GM19452 (cell line): ENCODE data around the gene FAM20B.

Source experiments
- ATAC-seq: cut with Tn5 transposase; IDR thresholded peaks from one replicate; pipeline ENCODE4 v1.9.1; 2021; ENCODE audit not compliant: unreplicated experiment

The FAM20B gene

DNA sequence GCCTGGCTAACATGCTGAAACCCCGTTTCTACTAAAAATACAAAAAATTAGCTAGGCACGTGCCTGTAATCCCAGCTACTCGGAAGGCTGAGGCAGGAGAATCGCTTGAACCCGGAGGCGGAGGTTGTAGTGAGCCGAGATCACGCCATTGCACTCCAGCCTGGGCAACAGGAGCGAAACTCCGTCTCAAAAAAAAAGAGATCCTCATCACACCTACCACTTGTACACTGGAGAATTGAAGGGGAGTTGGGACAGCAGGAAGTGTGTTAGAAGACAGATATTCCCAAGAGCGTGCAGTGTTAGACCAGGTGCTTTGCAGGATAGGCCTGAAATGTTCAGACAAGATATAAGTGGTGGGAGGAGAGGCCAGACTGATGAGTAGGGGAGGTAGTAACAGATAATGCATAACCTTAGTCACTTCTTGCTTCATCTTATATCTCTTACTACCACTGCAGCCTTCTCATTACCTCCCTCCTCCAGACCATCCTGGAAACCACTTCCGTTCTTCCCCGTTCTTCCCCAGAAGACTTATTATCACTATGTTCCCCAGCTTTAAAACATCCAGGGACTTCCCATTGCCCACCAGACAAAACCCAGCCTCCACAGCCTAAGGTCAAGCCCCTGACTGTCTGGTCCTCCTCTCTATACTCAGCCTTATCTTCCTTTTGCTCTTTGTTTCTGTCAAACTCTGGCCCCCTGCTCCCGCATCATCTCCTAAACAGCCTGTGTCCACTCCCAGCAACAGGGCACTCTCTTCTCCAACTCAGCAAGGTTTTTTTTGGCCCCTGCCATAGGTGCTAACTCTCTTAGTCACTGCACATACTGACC, 21.3 kb downstream of the FAM20B start:
- ATAC-seq = no peak

- no peak for ATAC-seq
These were observed 21.9 kb downstream of the FAM20B start for GRCh38 chr1:179047636-179047997.

DNA sequence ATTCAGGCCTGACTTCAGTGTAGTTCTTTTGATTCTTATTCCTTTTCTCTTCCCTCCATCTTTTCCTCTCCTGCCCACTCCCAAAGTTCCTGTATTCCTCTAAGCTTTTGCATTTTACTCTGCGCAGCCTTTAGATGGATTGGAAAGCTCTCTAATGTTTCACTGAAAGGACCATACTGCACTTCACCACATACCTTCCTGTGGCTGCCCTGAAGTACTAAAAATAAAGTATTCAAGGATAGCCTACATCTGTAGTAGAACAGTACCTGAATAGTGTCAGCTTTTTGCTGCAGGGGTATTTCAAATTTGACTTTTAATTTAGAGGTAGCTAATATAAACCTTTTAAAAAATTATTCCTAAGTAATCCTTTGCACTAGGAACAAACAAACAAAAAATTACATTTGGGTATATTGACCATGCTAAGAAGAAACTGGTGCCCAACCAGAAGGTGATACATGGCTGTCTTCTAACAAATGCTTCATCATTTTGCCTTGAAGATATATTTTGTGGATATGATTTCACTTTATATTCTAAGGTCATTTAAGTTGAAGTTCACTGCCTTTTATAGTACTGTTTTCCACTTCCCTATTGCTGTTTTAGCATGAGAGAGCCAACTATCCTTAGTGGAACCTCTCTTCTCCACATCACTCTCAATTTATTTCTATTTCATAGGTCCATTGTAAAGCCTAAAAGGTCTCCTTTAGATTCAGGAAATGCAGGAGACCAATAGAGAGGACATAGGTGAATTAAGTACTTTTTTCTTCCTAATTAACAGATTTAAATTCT, 22.8 kb downstream of the FAM20B start:
- no peak for ATAC-seq

- no peak for ATAC-seq
These were observed 27.1 kb downstream of the FAM20B start for GRCh38 chr1:179052776-179053175.

DNA sequence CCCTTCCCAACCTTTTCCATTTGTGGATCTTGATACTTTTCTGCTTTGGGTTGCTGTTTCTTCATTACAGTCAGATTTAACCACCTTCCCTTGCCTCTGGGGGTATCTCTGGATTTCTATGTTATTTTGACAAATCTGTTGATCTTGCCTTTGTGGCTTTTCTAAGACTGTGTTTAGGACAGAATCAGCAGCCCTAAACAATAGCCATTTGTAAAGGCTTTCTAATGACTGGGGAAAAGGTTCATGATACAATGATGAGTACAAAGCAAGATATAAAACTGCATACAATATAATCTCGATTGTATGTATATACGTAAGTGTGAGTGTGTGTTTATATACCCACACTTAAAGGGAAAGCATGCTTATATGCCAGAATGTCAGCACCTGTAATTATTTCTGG, 27.8 kb downstream of the FAM20B start:
- no peak for ATAC-seq

DNA sequence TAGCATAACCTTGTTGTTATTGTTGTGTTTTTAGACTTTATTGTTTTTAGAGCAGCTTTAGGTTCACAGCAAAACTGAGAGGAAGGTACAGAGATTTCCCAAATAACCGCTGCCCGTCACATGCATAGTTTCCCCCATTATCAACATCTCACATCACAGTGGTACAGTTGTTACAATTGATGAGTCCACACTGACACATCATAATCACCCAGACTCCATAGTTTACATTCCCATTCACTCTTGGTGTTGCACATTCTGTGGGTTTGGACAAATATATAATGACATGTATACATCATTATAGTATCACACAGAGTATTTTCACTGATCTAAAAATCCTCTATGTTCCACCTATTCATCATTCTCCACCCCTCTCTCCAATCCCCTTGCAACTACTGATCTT, 30.2 kb downstream of the FAM20B start:
- ATAC-seq = no peak

GRCh38 chr1:179058487-179059483, 33.1 kb downstream of the FAM20B start:
- ATAC-seq = no peak

GRCh38 chr1:179061360-179062282, 35.9 kb downstream of the FAM20B start:
- ATAC-seq = no peak

DNA sequence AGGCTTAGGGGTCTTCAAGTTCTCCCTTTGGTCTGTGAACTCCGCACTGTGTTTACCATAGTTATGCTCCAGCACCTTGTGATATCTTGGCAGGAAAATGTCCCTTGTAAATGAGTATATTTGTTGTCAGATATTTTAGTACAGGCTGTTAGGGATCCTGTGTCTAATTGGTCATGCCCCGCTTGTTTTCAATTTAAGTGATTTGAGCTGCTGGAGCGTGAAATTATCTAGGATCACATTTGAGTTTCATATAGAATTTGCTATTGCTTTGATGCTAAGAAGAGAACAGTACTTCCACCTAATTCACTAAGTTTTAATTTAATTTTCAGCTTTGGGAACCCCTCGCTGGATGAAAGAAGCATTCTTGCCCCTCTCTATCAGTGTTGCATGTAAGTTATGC, 40.8 kb downstream of the FAM20B start:
- ATAC-seq = no peak

- ATAC-seq = no peak
These were observed 51.7 kb downstream of the FAM20B start for GRCh38 chr1:179077396-179077795.

DNA sequence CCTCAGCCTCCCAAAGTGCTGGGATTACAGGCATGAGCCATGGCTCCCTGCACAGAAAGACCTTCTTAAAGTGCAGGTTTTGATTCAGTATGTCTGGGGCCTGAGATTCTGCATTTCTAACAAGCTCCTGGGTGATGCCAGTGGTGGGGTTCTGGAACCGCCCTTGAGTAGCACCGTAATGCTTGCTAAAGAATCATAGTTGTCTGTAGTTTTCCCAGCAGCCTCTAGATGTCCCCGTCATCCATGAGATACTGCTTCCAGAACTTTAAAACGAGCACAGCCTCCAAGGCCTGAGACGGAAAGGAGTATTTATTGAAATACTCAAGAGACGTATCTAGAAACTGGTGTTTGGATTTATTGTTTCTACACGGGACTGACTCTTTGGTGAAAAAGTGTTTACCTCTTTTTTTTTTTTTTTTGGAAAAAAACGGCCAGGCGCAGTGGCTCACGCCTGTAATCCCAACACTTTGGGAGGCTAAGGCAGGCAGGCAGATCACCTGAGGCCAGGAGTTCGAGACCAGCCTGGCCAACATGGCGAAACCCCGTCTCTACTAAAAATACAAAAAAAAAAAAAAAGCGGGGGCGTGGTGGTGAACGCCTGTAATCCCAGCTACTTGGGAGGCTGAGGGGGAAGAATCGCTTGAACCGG, 53.5 kb downstream of the FAM20B start:
- no peak for ATAC-seq

GRCh38 chr1:179080866-179081686, 55.4 kb downstream of the FAM20B start:
- ATAC-seq = no peak

- peak; percentile 83 for ATAC-seq
These were observed 56.1 kb downstream of the FAM20B start, which contains the start of gene TOR3A for GRCh38 chr1:179081687-179082332. TOR3A (plus strand) TSS chr1:179082070; CDS start chr1:179082129, 59 bp downstream.

GRCh38 chr1:179082333-179082998, 56.8 kb downstream of the FAM20B start:
- ATAC-seq = peak; percentile 10

- ATAC-seq = no peak
These were observed 57.3 kb downstream of the FAM20B start for GRCh38 chr1:179082999-179083335.

- no peak for ATAC-seq
These were observed 57.8 kb downstream of the FAM20B start for GRCh38 chr1:179083533-179083932.

DNA sequence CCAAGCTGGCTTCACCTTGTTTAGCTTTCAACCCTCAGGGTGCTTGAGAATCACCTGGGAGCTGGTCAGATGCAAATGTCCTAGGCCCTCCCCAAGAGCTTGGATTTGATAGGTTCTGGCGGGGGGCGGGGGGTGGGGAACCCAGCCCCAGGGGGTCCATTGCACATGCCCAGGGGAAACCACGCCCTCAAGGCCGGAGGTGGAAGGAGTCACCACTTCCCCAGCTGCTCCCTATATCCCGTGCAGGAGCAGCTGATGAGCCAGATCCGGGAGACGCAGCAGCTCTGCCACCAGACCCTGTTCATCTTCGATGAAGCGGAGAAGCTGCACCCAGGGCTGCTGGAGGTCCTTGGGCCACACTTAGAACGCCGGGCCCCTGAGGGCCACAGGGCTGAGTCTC, 62.0 kb downstream of the FAM20B start:
- ATAC-seq = no peak
